ENCODE results near the gene ZNF618. TPM values are rescaled to one million over a fixed set of nuclear protein-coding genes. Genes with fewer than 3 reads are reported as not detected.

The ZNF618 gene
- total RNA-seq, 1 donor from 2014 or later, result 10.2 TPM

DNA sequence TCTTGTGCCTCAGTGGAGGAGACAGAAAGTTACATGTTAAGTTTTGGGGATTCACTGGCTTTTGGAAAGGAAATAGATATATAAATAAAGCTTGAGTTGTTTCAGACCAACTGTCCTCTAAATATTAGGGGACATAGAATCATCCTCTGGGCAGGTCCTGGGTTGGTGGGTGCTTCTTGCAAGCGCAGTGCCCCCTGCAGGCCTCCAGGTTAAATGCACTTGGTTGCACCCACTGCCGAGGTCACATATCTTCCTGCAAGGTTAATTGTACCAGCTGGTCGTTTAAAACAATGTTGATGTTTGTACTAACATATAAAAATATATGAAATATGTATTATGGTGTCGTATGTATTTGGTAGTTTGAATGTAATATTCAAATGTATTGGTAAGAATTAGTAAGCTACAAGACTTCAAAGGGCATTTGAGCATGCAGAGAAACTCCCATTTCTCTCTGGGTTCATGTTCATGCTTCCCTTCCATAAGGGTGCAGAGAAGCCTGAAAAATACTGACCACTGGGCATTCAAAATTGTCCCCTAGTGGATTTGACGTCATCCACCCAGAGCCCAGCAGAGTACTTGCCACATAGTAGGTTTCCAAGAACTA is 87.0 kb downstream of the ZNF618 start:
- DNase-seq (peak; percentile 60), ATAC-seq (peak; percentile 56 to 59)
- no peaks in the 10 kb centered on the region for H3K36me3 ChIP-seq
- no peak overlapping the region for H3K27ac ChIP-seq
- no peak overlapping the region for H3K4me3 ChIP-seq
- H3K27me3 ChIP-seq (ENCODE audit: low read depth), result no peaks in the 10 kb centered on the region
- H3K4me1 ChIP-seq, result peaks cover 10% of the 10 kb centered on the region
- TF ChIP-seq, protein P1, sequence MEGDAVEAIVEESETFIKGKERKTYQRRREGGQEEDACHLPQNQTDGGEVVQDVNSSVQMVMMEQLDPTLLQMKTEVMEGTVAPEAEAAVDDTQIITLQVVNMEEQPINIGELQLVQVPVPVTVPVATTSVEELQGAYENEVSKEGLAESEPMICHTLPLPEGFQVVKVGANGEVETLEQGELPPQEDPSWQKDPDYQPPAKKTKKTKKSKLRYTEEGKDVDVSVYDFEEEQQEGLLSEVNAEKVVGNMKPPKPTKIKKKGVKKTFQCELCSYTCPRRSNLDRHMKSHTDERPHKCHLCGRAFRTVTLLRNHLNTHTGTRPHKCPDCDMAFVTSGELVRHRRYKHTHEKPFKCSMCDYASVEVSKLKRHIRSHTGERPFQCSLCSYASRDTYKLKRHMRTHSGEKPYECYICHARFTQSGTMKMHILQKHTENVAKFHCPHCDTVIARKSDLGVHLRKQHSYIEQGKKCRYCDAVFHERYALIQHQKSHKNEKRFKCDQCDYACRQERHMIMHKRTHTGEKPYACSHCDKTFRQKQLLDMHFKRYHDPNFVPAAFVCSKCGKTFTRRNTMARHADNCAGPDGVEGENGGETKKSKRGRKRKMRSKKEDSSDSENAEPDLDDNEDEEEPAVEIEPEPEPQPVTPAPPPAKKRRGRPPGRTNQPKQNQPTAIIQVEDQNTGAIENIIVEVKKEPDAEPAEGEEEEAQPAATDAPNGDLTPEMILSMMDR (IDR thresholded peaks at IDR 0.05), result peak; percentile 69
- no peaks in the 10 kb centered on the region for H3K9me3 ChIP-seq
- intact Hi-C loops (cut with DNase I), result no loop called here

DNA sequence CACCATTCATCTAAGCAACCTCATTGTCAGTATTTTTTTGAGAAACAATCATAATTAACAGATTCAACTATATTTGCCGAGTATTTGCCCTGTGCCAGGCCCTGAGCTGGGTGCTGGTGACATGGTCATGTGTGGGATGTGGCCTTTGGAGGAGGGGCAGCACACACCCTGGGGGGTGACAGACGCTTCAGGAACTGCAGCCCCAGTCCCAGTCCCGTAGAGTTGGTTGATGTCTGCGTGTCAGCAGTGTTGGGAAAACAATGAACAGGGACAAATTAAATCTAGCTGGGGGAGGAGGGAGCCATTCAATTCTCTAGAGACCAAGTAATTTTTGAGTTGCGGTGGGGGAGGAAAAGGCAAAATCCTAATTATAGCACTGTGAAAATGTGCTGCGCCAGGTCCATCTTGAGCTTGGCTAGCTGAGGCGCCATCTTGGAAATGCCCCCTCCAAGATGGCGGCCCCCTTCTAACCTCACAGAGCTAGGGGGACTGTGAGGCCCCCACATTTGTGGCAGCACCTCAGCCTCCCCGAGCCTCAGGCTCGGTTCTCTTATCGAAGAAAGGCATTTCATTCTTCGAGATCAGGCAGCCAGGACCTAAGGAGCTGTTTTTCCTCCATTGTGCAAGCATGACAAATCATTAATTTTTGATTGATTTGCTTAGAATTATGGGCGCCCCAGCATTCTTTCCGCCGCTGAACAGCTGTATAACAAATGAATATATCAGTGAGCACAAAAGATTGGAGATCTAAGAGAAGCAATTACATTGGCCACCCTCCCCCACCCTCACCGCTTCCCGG is 87.8 kb downstream of the ZNF618 start:
- Histone ChIP-seq H3K9me3 (no peaks in the 10 kb centered on the region), H3K4me1 (peaks cover 9% of the 10 kb centered on the region), H3K36me3 (no peaks in the 10 kb centered on the region), H3K4me3 (no peak overlapping the region), H3K27ac (no peak overlapping the region), H3K27me3 (ENCODE audit: low read depth) (no peaks in the 10 kb centered on the region)
- ATAC-seq, result no peak
- DNase-seq, result no peak
- intact Hi-C loops (cut with DNase I), result no loop called here
- TF ChIP-seq, protein P1 (IDR thresholded peaks at IDR 0.05), result no peak

DNA sequence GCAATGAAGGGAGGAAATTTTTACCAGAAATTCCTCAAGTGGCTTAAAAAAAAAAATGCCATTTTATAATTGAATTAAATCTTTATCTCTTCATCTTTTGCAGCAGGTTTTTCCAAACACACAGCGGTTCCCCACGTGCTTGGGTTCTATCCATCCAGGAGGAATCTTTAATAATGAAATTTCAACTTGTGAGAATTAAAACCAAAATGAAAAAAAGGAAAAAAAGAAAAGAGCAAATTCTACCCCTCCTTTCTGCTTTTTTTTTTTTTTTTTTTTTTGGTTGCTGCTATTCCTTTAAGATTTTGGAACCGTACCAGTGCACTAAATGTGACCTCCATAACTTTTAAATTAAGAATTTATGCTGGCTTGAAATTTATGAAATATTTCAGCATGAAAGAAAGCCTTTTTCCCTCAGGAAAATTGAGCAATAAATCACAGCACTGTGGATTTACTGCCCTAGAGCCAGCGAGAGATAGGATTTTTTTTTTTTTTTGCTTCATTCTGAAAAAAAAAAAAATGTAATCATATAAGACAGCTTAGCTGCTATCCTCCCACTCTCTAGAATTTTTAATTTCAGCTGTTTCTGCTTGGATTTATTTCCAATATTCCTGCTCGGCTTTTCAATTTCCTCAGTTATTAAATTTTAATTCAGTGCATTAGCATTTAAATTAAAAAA is 88.5 kb downstream of the ZNF618 start:
- ATAC-seq, result no peak
- no peak for DNase-seq
- Histone ChIP-seq H3K36me3 (no peaks in the 10 kb centered on the region), H3K27ac (no peak overlapping the region), H3K9me3 (peaks cover 6% of the 10 kb centered on the region), H3K27me3 (ENCODE audit: low read depth) (no peaks in the 10 kb centered on the region), H3K4me1 (peaks cover 9% of the 10 kb centered on the region), H3K4me3 (no peak overlapping the region)
- TF ChIP-seq, protein P1 (IDR thresholded peaks at IDR 0.05), result no peak
- intact Hi-C loops (cut with DNase I), result no loop called here

DNA sequence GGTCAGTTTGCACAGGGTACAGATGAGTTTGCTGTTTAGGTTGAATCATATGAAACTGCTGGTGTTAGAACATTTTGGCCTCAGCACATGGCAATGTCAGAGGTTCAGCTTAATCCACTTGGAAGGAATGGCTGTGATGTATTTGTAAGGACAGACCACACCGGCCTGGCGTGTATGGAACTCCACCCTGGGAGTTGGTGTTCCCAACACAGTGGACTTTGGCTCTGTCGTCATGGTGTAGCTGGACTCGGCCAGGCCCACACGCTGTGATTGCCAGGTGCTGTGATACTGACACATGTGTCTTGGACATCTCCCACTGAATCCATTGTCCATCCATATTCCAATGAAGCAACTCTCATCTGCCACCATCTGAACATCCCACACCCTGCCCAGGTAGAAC is 90.3 kb downstream of the ZNF618 start:
- Histone ChIP-seq H3K27me3 (ENCODE audit: low read depth) (no peaks in the 10 kb centered on the region), H3K27ac (no peak overlapping the region), H3K36me3 (no peaks in the 10 kb centered on the region), H3K9me3 (peaks cover 6% of the 10 kb centered on the region), H3K4me1 (peaks cover 9% of the 10 kb centered on the region), H3K4me3 (no peak overlapping the region)
- ATAC-seq (no peak), DNase-seq (no peak)
- intact Hi-C loops (cut with DNase I), result no loop called here
- TF ChIP-seq, protein P1 (IDR thresholded peaks at IDR 0.05), result no peak

DNA sequence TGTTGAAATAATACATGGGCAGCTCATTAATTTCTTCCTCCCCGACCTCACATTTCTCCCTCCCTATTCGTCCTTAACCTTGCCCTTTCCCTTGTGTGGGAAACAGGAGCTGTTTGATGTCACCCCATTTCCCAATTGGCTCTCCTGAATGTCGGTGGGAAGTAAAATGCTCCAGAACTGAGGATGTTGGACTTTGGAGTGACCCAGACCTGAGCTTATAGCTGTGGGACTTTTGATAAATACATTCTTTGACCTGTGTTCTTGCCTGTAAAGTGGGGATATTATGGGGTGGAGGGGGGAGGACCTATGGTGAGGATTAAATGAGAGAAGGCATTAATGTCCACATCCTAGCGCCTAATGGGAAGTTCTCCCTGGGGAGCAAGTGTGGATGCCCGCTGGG is 91.3 kb downstream of the ZNF618 start:
- no peak for DNase-seq
- no peak for ATAC-seq

More for the DNA sequence above, 91.3 kb downstream of the ZNF618 start:
- Histone ChIP-seq H3K27me3 (ENCODE audit: low read depth) (no peaks in the 10 kb centered on the region), H3K9me3 (peaks cover 6% of the 10 kb centered on the region), H3K4me1 (peaks cover 9% of the 10 kb centered on the region), H3K4me3 (no peak overlapping the region), H3K36me3 (no peaks in the 10 kb centered on the region), H3K27ac (no peak overlapping the region)
- intact Hi-C loops (cut with DNase I), result no loop called here
- TF ChIP-seq, protein P1 (IDR thresholded peaks at IDR 0.05), result no peak

All from lower lobe of right lung (tissue), 2 donors.